PC-3 (cell line): ENCODE data around the gene UBE2F. TPM values are rescaled to one million over a fixed set of nuclear protein-coding genes. Genes with fewer than 3 reads are reported as not detected.

Source experiments
- ATAC-seq: fragments of 200-7000 bp; cut with Tn5 transposase; 2 replicates; pipeline ENCODE4 v1.9.1; 2020; ENCODE audit warnings: mild to moderate bottlenecking, moderate library complexity
- BruUV-seq: library from RNA; stranded (reverse); fragments of 400-500 nt; replicated peaks from 2 replicates; lab custom pipeline; 2021; lab: Mats Ljungman, UMichigan
- CTCF ChIA-PET: fragments of 300-600 bp; sonication (Branson Sonifier 250); formaldehyde crosslinking; loops from one replicate; lab custom pipeline; 2022; ENCODE audit warnings: antibody characterized with exemption; lab: Charles Lee
- POLR2A ChIA-PET: fragments of 300-600 bp; sonication (Branson Sonifier 250); formaldehyde crosslinking; loops from one replicate; lab custom pipeline; 2022; ENCODE audit warnings: antibody characterized with exemption; ENCODE audit not compliant: unreplicated experiment; lab: Charles Lee
- DNase-seq: peaks from one replicate; pipeline ENCODE4 v3.0.0-alpha.2; 2015
- H2AFZ ChIP-seq: fragments of 300-600 bp; sonication (generic); 2 replicates; pipeline ENCODE4 v1.6.0; 2016; ENCODE audit warnings: antibody characterized with exemption, low read length
- H3F3A ChIP-seq: fragments of 300-600 bp; sonication (generic); one replicate; pipeline ENCODE4 v1.6.0; 2017; ENCODE audit warnings: antibody characterized with exemption, low read length, control low read depth, mild to moderate bottlenecking; ENCODE audit not compliant: unreplicated experiment
- H3K27ac ChIP-seq: fragments of 300-600 bp; sonication (generic); 2 replicates; pipeline ENCODE4 v1.5.1; 2016; ENCODE audit warnings: mild to moderate bottlenecking, low read length
- H3K27me3 ChIP-seq: fragments of 300-600 bp; sonication (generic); 2 replicates; pipeline ENCODE4 v1.6.1; 2016; ENCODE audit warnings: low read length, mixed read lengths
- H3K36me3 ChIP-seq: fragments of 300-600 bp; sonication (generic); 2 replicates; pipeline ENCODE4 v1.6.1; 2016; ENCODE audit warnings: low read depth, mixed run types, low read length, mixed read lengths
- H3K4me1 ChIP-seq: fragments of 300-600 bp; sonication (generic); 2 replicates; pipeline ENCODE4 v1.5.1; 2016; ENCODE audit warnings: low read length; ENCODE audit not compliant: insufficient read depth
- H3K4me2 ChIP-seq: fragments of 300-600 bp; sonication (generic); 2 replicates; pipeline ENCODE4 v1.6.0; 2016; ENCODE audit warnings: low read length
- H3K4me3 ChIP-seq: fragments of 300-600 bp; sonication (generic); 2 replicates; pipeline ENCODE4 v1.5.1; 2016; ENCODE audit warnings: mild to moderate bottlenecking, low read length, mixed read lengths
- H3K79me2 ChIP-seq: fragments of 300-600 bp; sonication (generic); 2 replicates; pipeline ENCODE4 v1.6.1; 2017; ENCODE audit warnings: low read length, mixed read lengths
- H3K9ac ChIP-seq: fragments of 300-600 bp; sonication (generic); 2 replicates; pipeline ENCODE4 v1.6.0; 2016; ENCODE audit warnings: mild to moderate bottlenecking, low read length
- H3K9me2 ChIP-seq: fragments of 300-600 bp; sonication (generic); replicated peaks from 2 replicates; pipeline ENCODE4 v1.6.1; 2016; ENCODE audit warnings: mixed run types, low read length, mixed read lengths
- H3K9me3 ChIP-seq: fragments of 300-600 bp; sonication (generic); 2 replicates; pipeline ENCODE4 v1.6.1; 2016; ENCODE audit warnings: low read length, mixed read lengths
- H4K20me1 ChIP-seq: fragments of 300-600 bp; sonication (generic); 2 replicates; pipeline ENCODE4 v1.6.1; 2016; ENCODE audit warnings: low read length, mixed read lengths
- EZH2 ChIP-seq: fragments of 300-600 bp; sonication (generic); IDR thresholded peaks from one replicate; pipeline ENCODE4 v1.6.1; 2017; ENCODE audit warnings: antibody characterized with exemption, mild to moderate bottlenecking, low read length; ENCODE audit not compliant: unreplicated experiment
- EZH2phosphoT487 ChIP-seq: fragments of 300-600 bp; sonication (generic); IDR thresholded peaks from 2 replicates; pipeline ENCODE4 v1.6.1; 2018; ENCODE audit warnings: mild to moderate bottlenecking, antibody characterized with exemption, low read length, borderline replicate concordance
- intact Hi-C: fragments of 100-400 bp; cut with micrococcal nuclease; formaldehyde crosslinking; loops from 2 replicates; pipeline ENCODE4 v1.9.0; 2023
- total RNA-seq: library from RNA; depleted of rRNA; stranded (reverse); fragments of >200 nt; gene quantifications from 2 replicates; pipeline ENCODE4 v1.2.3, GENCODE V29; 2014
- TF ChIP-seq, protein P1 (sequence below): fragments of 300-600 bp; sonication (generic); conservative IDR thresholded peaks from 2 replicates; pipeline ENCODE4 v1.5.1; 2017; ENCODE audit warnings: antibody characterized with exemption, low read depth, mild to moderate bottlenecking, low read length

UBE2F gene
- total RNA-seq, 1 experiment from 2014 or later: 57.8 TPM

DNA sequence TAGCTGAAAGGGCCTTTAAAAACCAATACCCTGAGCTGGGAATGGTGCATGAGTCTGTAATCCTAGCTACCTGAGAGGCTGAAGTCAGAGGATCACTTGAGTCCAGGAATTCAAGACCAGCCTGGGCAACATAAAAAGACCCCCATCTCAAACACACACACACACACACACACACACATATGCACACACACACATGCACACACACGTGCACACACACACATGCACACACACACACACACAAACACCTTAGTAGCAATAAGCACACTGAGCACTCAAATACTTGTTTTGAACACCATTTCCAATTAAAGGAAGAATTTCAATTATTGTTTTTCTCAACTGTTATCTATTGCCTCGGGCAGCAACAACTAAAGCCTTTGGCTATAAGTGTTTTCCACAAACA, 25.6 kb upstream of the UBE2F start:
- no peak for DNase-seq
- no peak overlapping the region for H3K9ac ChIP-seq
- no peaks in the 10 kb centered on the region for H3K9me2 ChIP-seq
- ChIA-PET POLR2A (no interaction called here), CTCF (no interaction called here)
- H3F3A ChIP-seq: no peaks in the 10 kb centered on the region
- TF ChIP-seq EZH2phosphoT487 (no peak), EZH2 (no peak)
- TF ChIP-seq, protein P1, sequence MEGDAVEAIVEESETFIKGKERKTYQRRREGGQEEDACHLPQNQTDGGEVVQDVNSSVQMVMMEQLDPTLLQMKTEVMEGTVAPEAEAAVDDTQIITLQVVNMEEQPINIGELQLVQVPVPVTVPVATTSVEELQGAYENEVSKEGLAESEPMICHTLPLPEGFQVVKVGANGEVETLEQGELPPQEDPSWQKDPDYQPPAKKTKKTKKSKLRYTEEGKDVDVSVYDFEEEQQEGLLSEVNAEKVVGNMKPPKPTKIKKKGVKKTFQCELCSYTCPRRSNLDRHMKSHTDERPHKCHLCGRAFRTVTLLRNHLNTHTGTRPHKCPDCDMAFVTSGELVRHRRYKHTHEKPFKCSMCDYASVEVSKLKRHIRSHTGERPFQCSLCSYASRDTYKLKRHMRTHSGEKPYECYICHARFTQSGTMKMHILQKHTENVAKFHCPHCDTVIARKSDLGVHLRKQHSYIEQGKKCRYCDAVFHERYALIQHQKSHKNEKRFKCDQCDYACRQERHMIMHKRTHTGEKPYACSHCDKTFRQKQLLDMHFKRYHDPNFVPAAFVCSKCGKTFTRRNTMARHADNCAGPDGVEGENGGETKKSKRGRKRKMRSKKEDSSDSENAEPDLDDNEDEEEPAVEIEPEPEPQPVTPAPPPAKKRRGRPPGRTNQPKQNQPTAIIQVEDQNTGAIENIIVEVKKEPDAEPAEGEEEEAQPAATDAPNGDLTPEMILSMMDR: no peak
- H3K27me3 ChIP-seq: no peaks in the 10 kb centered on the region
- no peak overlapping the region for H3K4me3 ChIP-seq
- BruUV-seq: no TSS peak
- no peak overlapping the region for H3K27ac ChIP-seq
- H4K20me1 ChIP-seq: no peaks in the 10 kb centered on the region
- no peak for ATAC-seq
- no peaks in the 10 kb centered on the region for H3K36me3 ChIP-seq
- intact Hi-C loops: no loop called here
- peaks cover under 1% of the 10 kb centered on the region; the same call in 1 of the 2 replicates for H3K4me1 ChIP-seq
- 0 out of 2 replicates have a peak, but pooled peaks cover 6% of the 10 kb centered on the region for H3K9me3 ChIP-seq
- H2AFZ ChIP-seq: no peak overlapping the region
- H3K79me2 ChIP-seq: no peaks in the 10 kb centered on the region
- no peak overlapping the region for H3K4me2 ChIP-seq

DNA sequence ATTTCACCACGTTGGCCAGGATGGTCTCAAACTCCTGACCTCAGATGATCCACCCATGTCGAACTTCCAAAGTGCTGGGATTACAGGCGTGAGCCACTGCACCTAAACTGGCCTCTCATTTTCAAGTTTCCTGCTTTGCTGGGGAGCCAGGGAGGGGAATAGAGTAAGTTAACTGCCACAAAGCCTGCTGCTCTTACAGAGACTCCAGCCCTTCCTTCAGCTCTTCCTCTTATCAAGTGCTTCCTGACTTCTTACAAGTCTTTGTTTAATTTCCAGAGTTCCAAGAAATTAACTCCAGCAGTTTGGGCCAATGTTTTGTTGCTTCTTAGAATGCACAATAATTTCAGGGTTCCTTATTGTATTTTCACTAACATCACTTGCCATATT, 24.3 kb upstream of the UBE2F start:
- BruUV-seq: no TSS peak
- H3K9ac ChIP-seq: no peak overlapping the region

More for the DNA sequence above, 24.3 kb upstream of the UBE2F start:
- Histone ChIP-seq H3K27me3 (no peaks in the 10 kb centered on the region), H3F3A (no peaks in the 10 kb centered on the region), H3K9me2 (no peaks in the 10 kb centered on the region), H3K4me3 (no peak overlapping the region), H2AFZ (no peak overlapping the region), H3K4me2 (no peak overlapping the region), H3K36me3 (no peaks in the 10 kb centered on the region), H4K20me1 (no peaks in the 10 kb centered on the region), H3K9me3 (0 out of 2 replicates have a peak, but pooled peaks cover 6% of the 10 kb centered on the region), H3K4me1 (no peaks in the 10 kb centered on the region), H3K27ac (no peak overlapping the region), H3K79me2 (no peaks in the 10 kb centered on the region)
- ATAC-seq (no peak), DNase-seq (no peak)
- ChIA-PET POLR2A (interaction anchor here (0.7 kb wide), 1 partner anchor 313 kb away, joined by 4 read pairs; no protein-coding TSS in a partner anchor), CTCF (no interaction called here)
- intact Hi-C loops: no loop called here
- TF ChIP-seq EZH2 (no peak), EZH2phosphoT487 (no peak)
- TF ChIP-seq, protein P1: no peak
